Stimulated activated naive CD8-positive, alpha-beta T cell treated with anti-CD3 and anti-CD28 coated beads, Interleukin-15, amount 100 ng/mL, for 72 hours (primary cell): Measurements from ENCODE around the gene TEKT2.

Experiments
- ATAC-seq: fragments of 150-1000 bp; cut with Tn5 transposase; 2 replicates; pipeline ENCODE4 v1.10.0; 2021; ENCODE audit warnings: mild to moderate bottlenecking, moderate library complexity
- DNase-seq, 2 donors: peaks; one replicate each; pipeline ENCODE4 v3.0.0; 2021 to 2022
- H3K27ac Mint-ChIP-seq, 2 donors: one replicate each; pipeline ENCODE4 v1.8.0; 2022; ENCODE audit warnings: mild to moderate bottlenecking in 2 of 2, mixed read lengths in 2 of 2, moderate library complexity in 2 of 2
- H3K27me3 Mint-ChIP-seq: one replicate; pipeline ENCODE4 v1.8.0; 2022; ENCODE audit warnings: mixed read lengths
- H3K4me1 Mint-ChIP-seq: one replicate; pipeline ENCODE4 v1.8.0; 2022; ENCODE audit warnings: mild to moderate bottlenecking, mixed read lengths
- H3K4me3 Mint-ChIP-seq, 2 donors: one replicate each; pipeline ENCODE4 v1.8.0; 2022; ENCODE audit warnings: mild to moderate bottlenecking in 2 of 2, mixed read lengths in 2 of 2, moderate library complexity in 1 of 2
- H3K9me3 Mint-ChIP-seq, 2 donors: one replicate each; pipeline ENCODE4 v1.8.0; 2022; ENCODE audit warnings: mixed read lengths in 2 of 2

The TEKT2 gene, protein sequence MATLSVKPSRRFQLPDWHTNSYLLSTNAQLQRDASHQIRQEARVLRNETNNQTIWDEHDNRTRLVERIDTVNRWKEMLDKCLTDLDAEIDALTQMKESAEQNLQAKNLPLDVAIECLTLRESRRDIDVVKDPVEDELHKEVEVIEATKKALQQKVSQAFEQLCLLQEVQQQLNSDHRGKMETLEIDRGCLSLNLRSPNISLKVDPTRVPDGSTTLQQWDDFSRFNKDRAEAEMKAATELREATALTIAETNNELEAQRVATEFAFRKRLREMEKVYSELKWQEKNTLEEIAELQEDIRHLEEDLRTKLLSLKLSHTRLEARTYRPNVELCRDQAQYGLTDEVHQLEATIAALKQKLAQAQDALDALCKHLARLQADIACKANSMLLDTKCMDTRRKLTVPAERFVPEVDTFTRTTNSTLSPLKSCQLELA

DNA sequence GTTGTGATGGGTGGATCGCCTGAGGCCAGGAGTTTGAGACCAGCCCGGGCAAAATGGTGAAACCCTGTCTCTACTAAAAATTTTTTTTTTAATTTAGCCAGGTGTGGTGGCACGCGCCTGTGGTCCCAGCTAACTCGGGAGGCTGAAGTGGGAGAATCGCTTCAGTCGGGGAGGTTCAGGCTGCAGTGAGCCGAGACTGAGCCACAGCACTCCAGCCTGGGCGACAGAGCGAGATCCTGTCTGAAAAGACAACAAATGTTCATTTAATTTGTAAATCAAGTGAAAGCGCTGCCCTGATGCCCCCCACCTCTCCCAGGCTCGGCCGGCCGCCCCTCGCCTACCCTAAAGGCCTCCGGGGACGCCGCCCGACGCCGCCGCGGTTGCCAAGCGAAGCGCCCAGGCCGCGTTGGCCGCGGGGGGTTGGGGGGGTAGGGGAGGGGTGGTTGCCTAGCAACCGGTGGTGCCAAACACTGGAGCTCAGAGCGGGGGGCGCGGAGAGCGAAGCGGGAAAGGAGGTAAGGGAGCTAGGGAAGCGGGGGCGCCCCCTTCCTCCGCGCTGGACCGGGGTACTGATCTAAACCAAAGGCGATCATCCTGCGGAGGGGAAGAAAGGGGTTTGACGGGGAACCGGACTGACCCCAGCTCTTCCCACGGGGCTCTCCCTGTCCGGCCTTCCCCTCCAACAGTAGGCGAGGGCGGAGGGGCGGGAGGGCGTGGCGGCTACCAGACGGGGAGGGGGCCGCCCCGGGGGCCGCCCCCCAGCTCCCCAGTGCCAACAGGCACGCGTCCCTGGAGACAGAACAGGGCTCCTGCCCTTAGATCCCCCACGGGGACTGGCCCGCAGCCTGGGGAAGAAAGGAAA, at the start of gene TEKT2:
Gene TEKT2 (plus strand): TSS at position 460 of the 862 bp plus-strand sequence. CDS start 828 bp downstream, outside the sequence.
- DNase-seq (no peak), ATAC-seq (no peak)
- Mint-ChIP-seq H3K27ac (peak within 1 kb of the TSS in 1 of 2 donors; percentile 90), H3K9me3 (no peaks in the 10 kb centered on the region), H3K4me3 (peak within 1 kb of the TSS; percentile 73 to 75), H3K27me3 (peaks cover 50% of the 10 kb centered on the region), H3K4me1 (peaks cover 5% of the 10 kb centered on the region)

DNA sequence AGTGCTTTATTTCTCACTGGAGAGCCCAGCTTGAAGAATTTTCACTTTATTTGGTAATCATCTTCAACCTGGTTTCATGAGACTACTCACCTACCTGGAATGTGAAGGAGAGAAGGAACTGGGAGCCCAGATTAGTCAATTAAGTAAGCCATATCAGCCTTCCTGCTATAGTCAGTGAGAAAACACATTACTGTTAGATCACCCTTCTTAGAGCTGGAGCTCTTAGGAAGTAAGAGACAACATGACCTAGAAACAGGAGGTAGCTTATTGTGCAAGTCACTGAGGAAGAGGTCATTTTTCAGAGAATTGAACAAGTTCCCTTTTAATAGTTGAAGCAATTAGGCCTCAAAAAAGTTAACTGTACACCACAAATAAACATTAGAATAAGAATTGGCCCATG, 49.2 kb upstream of the TEKT2 start:
- DNase-seq = no peak
- H3K4me1 Mint-ChIP-seq = no peaks in the 10 kb centered on the region
- ATAC-seq = no peak
- H3K27ac Mint-ChIP-seq = no peak overlapping the region
- no peak overlapping the region for H3K4me3 Mint-ChIP-seq
- no peaks in the 10 kb centered on the region for H3K9me3 Mint-ChIP-seq
- H3K27me3 Mint-ChIP-seq = no peaks in the 10 kb centered on the region

DNA sequence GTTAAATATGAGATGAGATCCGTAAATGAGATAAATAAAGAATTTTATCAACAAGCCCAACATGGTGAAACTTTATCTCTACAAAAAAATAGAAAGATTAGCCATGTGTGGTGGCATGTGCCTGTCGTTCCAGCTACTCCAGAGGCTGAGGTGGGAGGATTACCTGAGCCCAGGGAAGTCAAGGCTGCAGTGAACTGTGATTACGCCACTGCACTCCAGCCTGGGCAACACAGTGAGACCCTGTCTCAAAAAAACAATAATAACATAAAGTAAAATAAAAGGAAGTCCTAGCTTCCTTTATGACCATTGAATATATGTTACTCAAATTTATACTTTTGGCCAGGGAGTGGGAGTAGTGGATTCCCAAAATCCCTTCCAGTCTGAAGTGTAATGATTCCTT, 48.7 kb upstream of the TEKT2 start:
- H3K27me3 Mint-ChIP-seq = no peaks in the 10 kb centered on the region
- no peak overlapping the region for H3K27ac Mint-ChIP-seq
- H3K4me3 Mint-ChIP-seq = no peak overlapping the region
- no peak for ATAC-seq
- no peaks in the 10 kb centered on the region for H3K9me3 Mint-ChIP-seq
- no peaks in the 10 kb centered on the region for H3K4me1 Mint-ChIP-seq
- no peak for DNase-seq

DNA sequence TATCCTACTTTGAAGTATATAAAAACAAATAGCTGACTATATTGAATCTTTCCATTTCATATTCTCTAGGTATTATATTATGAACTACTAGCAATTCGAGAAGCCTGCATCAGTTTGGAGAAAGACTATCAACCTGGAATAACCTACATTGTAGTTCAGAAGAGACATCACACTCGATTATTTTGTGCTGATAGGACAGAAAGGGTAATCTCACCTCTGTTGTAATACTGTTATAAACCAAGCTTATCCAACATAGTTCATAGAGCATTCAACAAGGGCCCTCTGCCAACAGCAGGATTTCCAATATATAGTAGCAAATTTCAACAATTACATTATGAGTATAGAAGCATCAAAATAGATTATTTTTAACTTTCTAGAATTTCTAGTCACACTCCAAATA, 43.7 kb upstream of the TEKT2 start:
- Mint-ChIP-seq H3K27ac (no peak overlapping the region), H3K4me3 (no peak overlapping the region), H3K9me3 (no peaks in the 10 kb centered on the region), H3K27me3 (no peaks in the 10 kb centered on the region), H3K4me1 (no peaks in the 10 kb centered on the region)
- ATAC-seq (no peak), DNase-seq (no peak)

DNA sequence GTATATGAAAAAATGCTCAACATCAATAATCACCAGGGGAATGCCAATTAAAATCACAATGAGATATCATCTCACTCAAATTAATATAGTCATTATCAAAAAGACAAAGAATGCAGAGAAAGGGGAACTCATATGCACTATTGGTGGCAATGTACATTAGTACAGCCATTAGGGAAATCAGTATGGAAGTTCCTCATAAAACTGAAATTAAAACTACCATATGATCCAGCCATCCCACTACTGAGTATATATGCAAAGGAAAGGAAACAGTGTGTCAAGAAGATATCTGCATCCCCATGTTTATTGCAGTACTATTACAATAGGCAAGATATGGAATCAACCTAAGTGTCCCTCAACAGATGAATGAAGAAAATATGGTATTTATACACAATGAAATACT, 32.1 kb upstream of the TEKT2 start:
- Mint-ChIP-seq H3K4me3 (no peak overlapping the region), H3K27ac (no peak overlapping the region)

DNA sequence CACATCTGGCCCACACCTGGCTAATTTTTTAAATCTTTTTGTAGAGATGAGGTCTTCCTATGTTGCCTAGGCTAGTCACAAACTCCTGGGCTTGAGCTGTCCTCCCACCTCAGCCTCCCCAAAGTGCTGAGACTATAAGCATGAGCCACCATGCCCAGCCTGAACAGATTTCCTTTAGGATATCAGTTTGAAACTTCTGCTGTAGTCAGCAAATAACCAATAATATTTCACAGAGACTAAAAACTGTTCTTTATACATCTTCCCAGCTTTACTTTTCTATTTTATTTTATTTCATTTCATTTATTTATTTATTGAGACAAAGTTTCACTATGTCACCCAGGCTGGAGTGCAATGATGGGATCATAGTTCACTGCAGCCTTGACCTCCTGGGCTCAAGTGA, 29.9 kb upstream of the TEKT2 start:
- DNase-seq (no peak), ATAC-seq (no peak)
- no peaks in the 10 kb centered on the region for H3K9me3 Mint-ChIP-seq
- H3K4me1 Mint-ChIP-seq = no peaks in the 10 kb centered on the region
- no peak overlapping the region for H3K27ac Mint-ChIP-seq
- no peak overlapping the region for H3K4me3 Mint-ChIP-seq
- no peaks in the 10 kb centered on the region for H3K27me3 Mint-ChIP-seq

More for the DNA sequence above, 32.1 kb upstream of the TEKT2 start:
- no peak for DNase-seq
- Mint-ChIP-seq H3K27me3 (no peaks in the 10 kb centered on the region), H3K4me1 (no peaks in the 10 kb centered on the region), H3K9me3 (peaks cover 0 to 9% of the 10 kb centered on the region in 2 donors)
- no peak for ATAC-seq

DNA sequence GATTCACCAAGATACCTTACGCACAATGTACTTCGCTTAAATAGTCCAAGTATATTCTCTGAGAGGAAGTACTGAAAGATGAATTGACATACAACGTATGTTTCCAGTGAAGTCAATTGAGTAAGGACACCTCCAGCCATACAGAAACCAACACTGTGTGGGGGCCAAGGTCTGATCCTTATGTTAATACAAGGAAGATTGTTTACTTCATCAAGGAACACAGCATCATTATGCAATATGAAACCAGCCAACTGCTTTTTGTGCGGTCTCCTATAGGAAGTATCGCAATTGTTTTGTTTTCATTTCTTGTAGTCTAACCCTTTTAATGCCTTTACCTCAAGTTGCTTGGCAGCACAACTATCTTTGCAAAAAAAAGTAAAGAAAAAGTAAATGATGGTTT, 28.2 kb upstream of the TEKT2 start:
- Mint-ChIP-seq H3K4me1 (no peaks in the 10 kb centered on the region), H3K27me3 (no peaks in the 10 kb centered on the region), H3K27ac (no peak overlapping the region), H3K9me3 (no peaks in the 10 kb centered on the region), H3K4me3 (no peak overlapping the region)
- ATAC-seq = no peak
- no peak for DNase-seq

DNA sequence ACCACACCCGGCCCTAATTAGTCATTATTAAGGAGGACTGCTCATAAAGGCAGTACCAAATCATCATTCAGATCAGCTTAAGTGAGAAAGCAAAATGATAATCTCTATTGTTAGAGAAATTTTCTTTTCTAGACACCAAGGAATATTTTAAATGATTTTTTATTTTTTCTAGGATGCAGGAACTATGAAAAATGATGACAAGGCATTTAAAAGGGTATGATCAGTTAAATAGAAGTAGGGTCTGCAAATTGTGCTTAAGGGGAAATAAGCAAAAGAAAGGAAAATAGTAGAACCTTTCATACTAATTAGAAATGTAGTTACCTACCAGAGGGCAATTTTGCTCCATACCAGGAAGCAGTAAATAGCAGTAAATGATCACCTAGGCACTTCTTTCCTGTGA, 21.6 kb upstream of the TEKT2 start:
- Mint-ChIP-seq H3K4me1 (no peaks in the 10 kb centered on the region), H3K4me3 (no peak overlapping the region), H3K27me3 (no peaks in the 10 kb centered on the region), H3K9me3 (no peaks in the 10 kb centered on the region), H3K27ac (no peak overlapping the region)
- DNase-seq = no peak
- ATAC-seq = no peak

DNA sequence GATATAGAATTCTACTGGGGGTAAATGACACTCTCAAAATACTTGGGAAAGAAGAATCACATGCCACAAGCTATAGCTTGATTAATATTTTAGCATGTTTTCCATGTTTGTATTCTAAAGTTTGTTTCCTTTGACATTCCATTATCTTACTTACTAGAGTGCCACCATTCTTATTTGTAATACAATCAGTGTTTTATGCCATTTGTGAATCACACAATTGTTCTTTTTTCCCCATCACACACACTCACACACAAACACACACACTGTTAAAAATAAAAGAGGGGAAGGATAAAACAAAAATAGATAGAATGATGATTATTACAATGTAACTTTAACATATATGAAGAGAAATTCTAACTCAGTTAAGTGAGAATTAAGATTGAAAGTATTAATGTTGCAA, 16.0 kb upstream of the TEKT2 start:
- no peak for DNase-seq
- Mint-ChIP-seq H3K27me3 (no peaks in the 10 kb centered on the region), H3K27ac (no peak overlapping the region), H3K4me3 (no peak overlapping the region), H3K4me1 (no peaks in the 10 kb centered on the region), H3K9me3 (no peaks in the 10 kb centered on the region)
- ATAC-seq = no peak

DNA sequence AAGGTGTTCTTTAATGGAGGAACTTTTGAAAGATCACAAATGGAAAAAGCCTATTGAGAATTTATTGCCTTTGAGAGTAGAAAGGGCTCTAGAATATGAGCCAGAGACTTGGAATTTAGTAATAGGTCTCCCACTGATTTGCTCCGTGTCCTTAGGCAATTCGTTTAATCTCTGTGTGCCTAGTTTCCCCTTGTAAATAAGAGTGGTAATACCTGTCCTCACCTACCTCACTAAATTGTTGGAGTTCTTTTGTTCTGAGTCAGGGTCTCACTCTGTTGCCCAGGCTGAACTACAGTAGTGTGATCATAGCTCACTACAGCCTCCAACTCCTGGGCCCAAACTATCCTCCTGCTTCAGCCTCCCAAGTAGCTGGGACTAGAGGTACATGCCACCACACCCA, 15.0 kb upstream of the TEKT2 start:
- no peaks in the 10 kb centered on the region for H3K27me3 Mint-ChIP-seq
- H3K4me3 Mint-ChIP-seq = no peak overlapping the region
- H3K27ac Mint-ChIP-seq = peak overlapping the region in 1 of 2 donors; percentile 35
- H3K4me1 Mint-ChIP-seq = no peaks in the 10 kb centered on the region
- no peaks in the 10 kb centered on the region for H3K9me3 Mint-ChIP-seq
- ATAC-seq (no peak), DNase-seq (no peak)

DNA sequence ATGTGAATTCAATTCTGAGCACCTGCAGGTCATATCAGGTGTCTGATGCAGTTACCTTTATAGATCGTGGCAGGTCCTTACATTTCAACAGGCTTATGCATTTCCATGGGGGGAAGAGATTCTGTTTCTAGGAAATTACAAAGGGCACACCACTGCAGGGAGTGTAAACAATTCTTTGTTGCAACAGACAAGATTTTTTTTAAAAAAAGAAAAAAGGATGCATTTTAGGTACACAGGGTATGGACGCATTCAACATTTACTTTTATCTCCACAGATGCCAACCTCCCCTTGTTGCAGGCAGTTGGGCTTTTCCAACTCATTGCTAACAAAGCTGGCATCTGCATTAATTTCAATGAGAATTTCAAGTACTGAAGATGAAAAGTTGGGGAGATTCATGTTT, 13.5 kb upstream of the TEKT2 start:
- Mint-ChIP-seq H3K27ac (no peak overlapping the region), H3K27me3 (no peaks in the 10 kb centered on the region), H3K4me1 (no peaks in the 10 kb centered on the region), H3K9me3 (no peaks in the 10 kb centered on the region), H3K4me3 (no peak overlapping the region)
- DNase-seq (no peak), ATAC-seq (no peak)

DNA sequence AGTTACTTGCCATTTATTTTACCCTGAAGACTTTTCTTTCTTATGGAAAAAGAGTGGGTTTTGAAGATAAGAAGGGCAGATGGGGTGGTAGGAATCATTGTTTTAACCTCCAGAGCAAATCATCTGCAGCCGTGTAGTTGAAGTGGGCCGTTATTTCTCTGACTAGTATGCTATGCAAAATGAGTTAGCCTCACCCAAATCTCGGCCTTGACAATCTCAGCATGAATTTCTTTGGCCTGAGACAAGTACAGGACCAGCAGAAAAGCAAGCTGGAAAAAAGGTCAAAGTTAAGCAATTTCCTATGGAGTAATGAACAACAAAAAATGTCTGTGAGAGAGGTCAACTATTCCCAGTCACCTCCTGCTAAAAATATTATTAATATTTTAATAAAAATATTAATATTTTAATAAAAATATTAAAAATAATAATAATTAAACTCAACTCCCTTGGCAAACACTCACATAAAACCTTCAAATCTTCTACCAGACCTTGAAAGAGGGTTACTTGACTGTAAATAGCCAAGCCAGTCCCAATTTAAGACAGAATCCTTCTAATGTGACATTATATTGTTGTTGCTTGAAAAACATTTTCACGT, 6.8 kb upstream of the TEKT2 start:
- DNase-seq (no peak), ATAC-seq (no peak)
- no peak overlapping the region for H3K4me3 Mint-ChIP-seq
- H3K27me3 Mint-ChIP-seq = peaks cover 14% of the 10 kb centered on the region
- H3K27ac Mint-ChIP-seq = no peak overlapping the region
- H3K4me1 Mint-ChIP-seq = no peaks in the 10 kb centered on the region
- H3K9me3 Mint-ChIP-seq = no peaks in the 10 kb centered on the region

DNA sequence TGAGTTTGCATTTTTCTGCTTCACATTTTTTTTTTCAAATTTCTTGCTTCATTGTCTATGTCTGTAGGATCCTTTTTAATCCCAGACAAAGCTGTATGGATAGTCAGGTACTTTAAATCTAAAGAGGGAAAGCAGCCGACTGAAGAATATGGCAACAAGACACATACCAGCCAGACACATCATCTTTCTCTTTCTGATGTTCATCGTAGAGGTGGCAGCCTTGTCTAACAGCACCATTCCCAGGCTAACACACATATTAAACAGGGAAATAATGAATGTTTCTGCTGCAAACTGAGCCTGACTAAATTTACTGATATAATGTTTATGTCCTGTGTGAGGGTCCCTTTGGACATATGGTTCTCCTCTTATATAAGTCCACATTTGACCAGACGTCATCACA, 3.7 kb upstream of the TEKT2 start:
- Mint-ChIP-seq H3K27me3 (peaks cover 41% of the 10 kb centered on the region), H3K9me3 (no peaks in the 10 kb centered on the region)
- no peak for ATAC-seq

DNA sequence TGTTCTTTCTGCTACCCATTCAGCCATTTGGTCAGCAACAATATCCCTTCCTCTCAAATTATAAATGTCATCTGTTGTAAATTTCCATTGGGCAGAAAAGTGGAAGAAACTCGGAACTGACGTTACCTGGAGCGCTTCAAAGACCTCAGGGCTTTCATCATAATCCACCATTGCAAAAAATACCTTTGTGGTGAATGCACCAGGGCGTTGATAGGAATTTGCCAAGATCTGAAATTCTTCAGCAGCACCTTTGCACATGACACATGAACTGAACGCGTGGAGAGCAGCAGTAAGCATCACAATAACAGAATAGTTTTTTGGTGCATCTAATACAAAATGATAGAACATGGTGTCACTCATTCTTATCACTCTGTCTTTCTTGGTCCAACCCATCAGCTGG, 3.1 kb upstream of the TEKT2 start:
- no peak for ATAC-seq
- Mint-ChIP-seq H3K27me3 (peaks cover 47% of the 10 kb centered on the region), H3K4me1 (no peaks in the 10 kb centered on the region), H3K27ac (no peak overlapping the region), H3K4me3 (no peak overlapping the region), H3K9me3 (no peaks in the 10 kb centered on the region)
- DNase-seq = no peak

More for the DNA sequence above, 3.7 kb upstream of the TEKT2 start:
- H3K4me1 Mint-ChIP-seq = no peaks in the 10 kb centered on the region
- H3K4me3 Mint-ChIP-seq = no peak overlapping the region
- no peak overlapping the region for H3K27ac Mint-ChIP-seq
- DNase-seq = no peak

DNA sequence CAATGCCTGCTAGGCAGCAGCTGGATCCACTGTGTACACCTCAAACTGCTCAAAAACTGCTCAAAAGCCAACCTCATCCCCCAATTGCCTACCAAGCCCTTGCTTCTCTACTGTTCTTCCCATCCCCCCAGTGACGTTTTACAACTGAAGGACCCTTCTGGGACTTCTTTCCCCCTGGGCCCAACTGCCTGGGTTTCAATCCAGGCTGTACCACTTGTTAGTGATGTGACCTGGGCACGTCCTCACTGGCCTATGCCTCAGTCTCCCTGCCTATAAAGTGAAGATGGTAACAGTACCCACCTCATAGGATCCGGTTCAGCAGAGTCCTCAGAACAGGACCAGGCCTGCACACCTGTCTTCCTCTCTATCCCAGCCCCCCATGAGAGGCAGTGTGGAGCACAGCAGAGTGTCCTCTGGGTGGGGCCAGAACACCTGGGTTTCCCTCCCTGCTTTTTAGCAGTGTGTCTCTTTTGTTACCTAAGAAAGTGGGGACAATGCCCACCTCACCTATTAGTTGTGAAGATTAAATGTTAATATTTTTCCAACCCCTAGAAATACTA, 1.9 kb upstream of the TEKT2 start:
- DNase-seq (no peak), ATAC-seq (no peak)
- Mint-ChIP-seq H3K27me3 (peaks cover 50% of the 10 kb centered on the region), H3K4me3 (no peak overlapping the region), H3K4me1 (peaks cover 2% of the 10 kb centered on the region), H3K9me3 (no peaks in the 10 kb centered on the region), H3K27ac (no peak overlapping the region)

DNA sequence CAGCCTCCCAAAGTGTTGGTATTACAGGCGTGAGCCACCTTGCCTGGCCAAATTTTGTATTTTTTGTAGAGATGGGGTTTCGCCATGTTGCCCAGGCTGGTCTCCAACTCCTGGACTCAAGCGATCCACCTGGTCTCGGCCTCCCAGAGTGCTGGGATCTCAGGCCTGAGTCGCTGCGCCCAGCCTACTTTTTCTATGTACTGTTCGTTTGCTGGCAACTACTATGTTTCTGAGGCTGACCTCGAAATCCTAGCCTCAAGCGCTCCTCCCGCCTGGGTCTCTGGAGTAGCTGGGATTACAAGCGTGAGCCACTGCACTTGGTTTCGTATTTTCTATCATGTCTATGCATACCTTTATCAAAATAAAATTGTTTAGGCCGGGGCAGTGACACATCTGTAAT, 675 bp upstream of the TEKT2 start:
- no peaks in the 10 kb centered on the region for H3K9me3 Mint-ChIP-seq
- no peak for ATAC-seq
- H3K27me3 Mint-ChIP-seq = peaks cover 50% of the 10 kb centered on the region
- DNase-seq = no peak
- no peak overlapping the region for H3K27ac Mint-ChIP-seq
- H3K4me3 Mint-ChIP-seq = no peak overlapping the region
- peaks cover 5% of the 10 kb centered on the region for H3K4me1 Mint-ChIP-seq
